HepG2 (cell line): Measurements from ENCODE around the gene RRP9. TPM values are rescaled to one million over a fixed set of nuclear protein-coding genes. Genes with fewer than 3 reads are reported as not detected.
A peak's percentile ranks its signal among the peaks of the same experiment; 100 is the strongest.

ENCODE experiments used
- ATF6 ChIP-seq: sonication (generic); formaldehyde crosslinking; conservative IDR thresholded peaks from 2 replicates; pipeline ENCODE4 v1.4.0; 2020; ENCODE audit warnings: missing genetic modification reagents
- CEBPZ ChIP-seq: IDR thresholded peaks from 2 replicates; pipeline ENCODE4 v1.6.1; 2012; ENCODE audit warnings: low read length, improper control_type of control experiment
- CHD2 ChIP-seq: IDR thresholded peaks from 2 replicates; pipeline ENCODE4 v1.6.1; 2011; ENCODE audit warnings: low read depth, low read length, improper control_type of control experiment
- HHEX ChIP-seq: IDR thresholded peaks from 2 replicates; pipeline ENCODE4 v1.6.1; 2016; ENCODE audit warnings: control low read depth
- HOMEZ ChIP-seq: IDR thresholded peaks from 2 replicates; pipeline ENCODE4 v1.6.1; 2016; ENCODE audit warnings: low read depth
- MIER2 ChIP-seq: IDR thresholded peaks from 2 replicates; pipeline ENCODE4 v1.6.1; 2016; ENCODE audit warnings: missing biosample characterization, missing genetic modification reagents
- NFRKB ChIP-seq: fragments of 450-650 bp; IDR thresholded peaks from 2 replicates; pipeline ENCODE4 v1.6.1; 2017
- POGZ ChIP-seq: sonication (generic); formaldehyde crosslinking; IDR thresholded peaks from 2 replicates; pipeline ENCODE4 v1.4.0; 2020; ENCODE audit warnings: mild to moderate bottlenecking, missing genetic modification reagents
- RNF2 ChIP-seq: fragments of 450-650 bp; conservative IDR thresholded peaks from 2 replicates; pipeline ENCODE4 v1.6.1; 2016; ENCODE audit warnings: low read depth
- RXRB ChIP-seq: IDR thresholded peaks from 2 replicates; pipeline ENCODE4 v1.6.1; 2016; ENCODE audit warnings: borderline replicate concordance, missing genetic modification reagents, missing compliant biosample characterization
- TBL1XR1 ChIP-seq: fragments of 150-350 bp; IDR thresholded peaks from 2 replicates; pipeline ENCODE4 v1.6.1; 2014; ENCODE audit warnings: borderline replicate concordance, low read length; ENCODE audit not compliant: partially characterized antibody
- TBP ChIP-seq: sonication (generic); formaldehyde crosslinking; IDR thresholded peaks from 2 replicates; pipeline ENCODE4 v1.5.0; 2020; ENCODE audit warnings: missing genetic modification reagents
- ZBTB21 ChIP-seq: sonication (generic); formaldehyde crosslinking; IDR thresholded peaks from 2 replicates; pipeline ENCODE4 v1.4.0; 2020; ENCODE audit warnings: missing genetic modification reagents
- ZBTB3 ChIP-seq: sonication (generic); formaldehyde crosslinking; IDR thresholded peaks from 2 replicates; pipeline ENCODE4 v1.4.0; 2020; ENCODE audit warnings: low read depth, mild to moderate bottlenecking, moderate library complexity, missing genetic modification reagents, borderline replicate concordance
- ZMYM4 ChIP-seq: sonication (generic); formaldehyde crosslinking; IDR thresholded peaks from 2 replicates; pipeline ENCODE4 v1.8.1; 2023; ENCODE audit warnings: mild to moderate bottlenecking, missing genetic modification reagents
- ZNF180 ChIP-seq: sonication (generic); formaldehyde crosslinking; IDR thresholded peaks from 2 replicates; pipeline ENCODE4 v1.4.0; 2020; ENCODE audit warnings: low read depth, missing genetic modification reagents, borderline replicate concordance
- ZNF230 ChIP-seq: sonication (generic); formaldehyde crosslinking; IDR thresholded peaks from 2 replicates; pipeline ENCODE4 v1.4.0; 2020; ENCODE audit warnings: mild to moderate bottlenecking, missing genetic modification reagents
- ZNF253 ChIP-seq: sonication (generic); formaldehyde crosslinking; IDR thresholded peaks from 2 replicates; pipeline ENCODE4 v1.8.0; 2022; ENCODE audit warnings: mild to moderate bottlenecking, missing genetic modification reagents, borderline replicate concordance
- ZNF773 ChIP-seq: sonication (generic); formaldehyde crosslinking; IDR thresholded peaks from 2 replicates; pipeline ENCODE4 v1.4.0; 2020; ENCODE audit warnings: missing genetic modification reagents, borderline replicate concordance
- polyA plus RNA-seq, 8 experiments: library from polyadenylated mRNA; depleted of rRNA in 3 of 8; stranded (reverse) in 7 of 8; unstranded in 1 of 8; fragments of >200 nt; fragmentation: Illumina TruSeq in 4 of 8; extraction: Trizol in 4 of 8; gene quantifications; 2 replicates each; pipeline versions ENCODE4 v1.2.1 to v1.2.3, GENCODE V29; 2011 to 2016; ENCODE audit warnings: low read depth in 4 of 8, missing spikeins in 1 of 8, mixed read lengths in 1 of 8; ENCODE audit not compliant: insufficient read depth in 1 of 8
- total RNA-seq, 5 experiments: library from RNA; depleted of rRNA; stranded (reverse); fragments of >200 nt; fragmentation: Illumina TruSeq; extraction: Trizol; gene quantifications; 2 replicates each; pipeline ENCODE4 v1.2.3, GENCODE V29; 2016; ENCODE audit warnings: low read depth in 1 of 5
- TF ChIP-seq, protein P1 (sequence below): sonication (generic); formaldehyde crosslinking; IDR thresholded peaks from 2 replicates; pipeline ENCODE4 v1.4.0; 2020; ENCODE audit warnings: mild to moderate bottlenecking, missing genetic modification reagents

The RRP9 gene
- total and polyA plus RNA-seq, 2 of the 13 experiments (the other 11 are each of a cell fraction or from before 2014, with no cell fraction given): 14.8 to 44.0 TPM

GRCh38 chr3:51982838-51983577, 41.3 kb upstream of the RRP9 start, which contains the start of gene ACY1 (continued):
- 0 out of 2 replicates have a peak, but pooled peaks have one; percentile 72 for TF ChIP-seq ATF6
- peak; percentile 53 for TF ChIP-seq CHD2
- TF ChIP-seq ZNF180 (CRISPR knock-in tag): no peak
- TF ChIP-seq ZBTB21 (CRISPR knock-in tag): no peak
- no peak for TF ChIP-seq HHEX (CRISPR knock-in tag)
- peak; percentile 88 for TF ChIP-seq ZNF253 (CRISPR knock-in tag)
- TF ChIP-seq TBL1XR1: peak; percentile 41
- peak; percentile 54; the same call in 1 of the 2 replicates for TF ChIP-seq HOMEZ (CRISPR knock-in tag)
- TF ChIP-seq CEBPZ: no peak
- peak; percentile 35; the same call in 1 of the 2 replicates for TF ChIP-seq ZNF773
- peak; percentile 88 for TF ChIP-seq RXRB (CRISPR knock-in tag)
- TF ChIP-seq, protein P1, sequence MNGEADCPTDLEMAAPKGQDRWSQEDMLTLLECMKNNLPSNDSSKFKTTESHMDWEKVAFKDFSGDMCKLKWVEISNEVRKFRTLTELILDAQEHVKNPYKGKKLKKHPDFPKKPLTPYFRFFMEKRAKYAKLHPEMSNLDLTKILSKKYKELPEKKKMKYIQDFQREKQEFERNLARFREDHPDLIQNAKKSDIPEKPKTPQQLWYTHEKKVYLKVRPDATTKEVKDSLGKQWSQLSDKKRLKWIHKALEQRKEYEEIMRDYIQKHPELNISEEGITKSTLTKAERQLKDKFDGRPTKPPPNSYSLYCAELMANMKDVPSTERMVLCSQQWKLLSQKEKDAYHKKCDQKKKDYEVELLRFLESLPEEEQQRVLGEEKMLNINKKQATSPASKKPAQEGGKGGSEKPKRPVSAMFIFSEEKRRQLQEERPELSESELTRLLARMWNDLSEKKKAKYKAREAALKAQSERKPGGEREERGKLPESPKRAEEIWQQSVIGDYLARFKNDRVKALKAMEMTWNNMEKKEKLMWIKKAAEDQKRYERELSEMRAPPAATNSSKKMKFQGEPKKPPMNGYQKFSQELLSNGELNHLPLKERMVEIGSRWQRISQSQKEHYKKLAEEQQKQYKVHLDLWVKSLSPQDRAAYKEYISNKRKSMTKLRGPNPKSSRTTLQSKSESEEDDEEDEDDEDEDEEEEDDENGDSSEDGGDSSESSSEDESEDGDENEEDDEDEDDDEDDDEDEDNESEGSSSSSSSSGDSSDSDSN (CRISPR knock-in tag): peak; percentile 94
- peak; percentile 86 for TF ChIP-seq ZMYM4 (CRISPR knock-in tag)
- peak; percentile 83 for TF ChIP-seq ZNF230 (CRISPR knock-in tag)
- TF ChIP-seq NFRKB: no peak
- no peak for TF ChIP-seq RNF2
- peak; percentile 94 for TF ChIP-seq ZBTB3 (CRISPR knock-in tag)
- no peak for TF ChIP-seq POGZ
- no peak for TF ChIP-seq TBP (CRISPR knock-in tag)
- no peak for TF ChIP-seq MIER2 (CRISPR knock-in tag)
